Mesenchymal stem cell (in vitro differentiated cells and primary cell): ENCODE data around the gene PRSS38.

Source experiments
- DNase-seq: peaks from one replicate; pipeline ENCODE4 v3.0.0-alpha.2; 2013
- H2AFZ ChIP-seq: one replicate; pipeline ENCODE4 v1.6.1; 2013; ENCODE audit warnings: low read depth, mild to moderate bottlenecking, control low read depth, inconsistent platforms, low read length, moderate library complexity
- H2AK5ac ChIP-seq: 2 replicates; pipeline ENCODE4 v1.6.1; 2013; ENCODE audit warnings: low read length, moderate library complexity, mild to moderate bottlenecking, inconsistent platforms; ENCODE audit not compliant: severe bottlenecking
- H2BK120ac ChIP-seq: one replicate; pipeline ENCODE4 v1.6.1; 2013; ENCODE audit warnings: low read depth, mild to moderate bottlenecking, inconsistent platforms, low read length, moderate library complexity
- H2BK12ac ChIP-seq, 2 experiments: one replicate each; pipeline ENCODE4 v1.6.1; 2013; ENCODE audit warnings: inconsistent platforms in 2 of 2, low read length in 2 of 2, mild to moderate bottlenecking in 2 of 2, moderate library complexity in 2 of 2, control low read depth in 1 of 2
- H2BK15ac ChIP-seq: one replicate; pipeline ENCODE4 v1.6.1; 2013; ENCODE audit warnings: mild to moderate bottlenecking, low read depth, inconsistent platforms; ENCODE audit not compliant: poor library complexity, severe bottlenecking
- H2BK5ac ChIP-seq: 2 replicates; pipeline ENCODE4 v1.6.1; 2013; ENCODE audit warnings: low read depth, mild to moderate bottlenecking, low read length, control low read depth, inconsistent platforms; ENCODE audit not compliant: poor library complexity, severe bottlenecking
- H3K14ac ChIP-seq, 2 experiments: one replicate each; pipeline ENCODE4 v1.6.1; 2013; ENCODE audit warnings: inconsistent platforms in 2 of 2, low read length in 2 of 2, control low read depth in 1 of 2, mild to moderate bottlenecking in 1 of 2, moderate library complexity in 1 of 2
- H3K18ac ChIP-seq, 2 experiments: one replicate each; pipeline ENCODE4 v1.6.1; 2013; ENCODE audit warnings: inconsistent platforms in 2 of 2, low read length in 2 of 2, control low read depth in 1 of 2, low read depth in 1 of 2, mild to moderate bottlenecking in 1 of 2
- H3K23ac ChIP-seq, 2 experiments: one replicate each; pipeline ENCODE4 v1.6.1; 2013; ENCODE audit warnings: inconsistent platforms in 2 of 2, low read length in 2 of 2, mild to moderate bottlenecking in 2 of 2, moderate library complexity in 2 of 2, control low read depth in 1 of 2
- H3K27ac ChIP-seq: 2 replicates; pipeline ENCODE4 v1.5.1; 2013; ENCODE audit warnings: mild to moderate bottlenecking, moderate library complexity, low read length, control low read depth, inconsistent platforms; ENCODE audit not compliant: poor library complexity, severe bottlenecking
- H3K27me3 ChIP-seq, 2 experiments: 2 replicates each; pipeline versions ENCODE4 v1.6.1 to v1.7.0; 2013; ENCODE audit warnings: low read length in 2 of 2, mild to moderate bottlenecking in 2 of 2, moderate library complexity in 2 of 2, control low read depth in 1 of 2, inconsistent platforms in 1 of 2; ENCODE audit not compliant: control insufficient read depth in 1 of 2, insufficient read depth in 1 of 2
- H3K36me3 ChIP-seq, 2 experiments: 2 replicates each; pipeline versions ENCODE4 v1.6.1 to v1.7.0; 2013; ENCODE audit warnings: low read length in 2 of 2, control low read depth in 1 of 2, inconsistent platforms in 1 of 2, low read depth in 1 of 2, mild to moderate bottlenecking in 1 of 2; ENCODE audit not compliant: insufficient read depth in 2 of 2, control insufficient read depth in 1 of 2
- H3K4ac ChIP-seq, 2 experiments: one replicate each; pipeline ENCODE4 v1.6.1; 2013; ENCODE audit warnings: inconsistent platforms in 2 of 2, low read length in 2 of 2, mild to moderate bottlenecking in 2 of 2, moderate library complexity in 2 of 2, control low read depth in 1 of 2, low read depth in 1 of 2
- H3K4me1 ChIP-seq: 2 replicates; pipeline ENCODE4 v1.6.1; 2013; ENCODE audit warnings: low read depth, low read length, control low read depth; ENCODE audit not compliant: control insufficient read depth, insufficient read depth
- H3K4me2 ChIP-seq: 2 replicates; pipeline ENCODE4 v1.6.1; 2013; ENCODE audit warnings: low read length, mild to moderate bottlenecking, inconsistent platforms; ENCODE audit not compliant: poor library complexity, severe bottlenecking
- H3K4me3 ChIP-seq, 2 experiments: 2 replicates each; pipeline versions ENCODE4 v1.5.1 to v1.7.0; 2013; ENCODE audit warnings: low read length in 2 of 2, mild to moderate bottlenecking in 2 of 2, control low read depth in 1 of 2, low read depth in 1 of 2; ENCODE audit not compliant: insufficient read depth in 1 of 2
- H3K79me1 ChIP-seq: replicated peaks from 2 replicates; pipeline ENCODE4 v1.6.1; 2013; ENCODE audit warnings: mild to moderate bottlenecking, control low read depth, low read length, inconsistent platforms; ENCODE audit not compliant: poor library complexity, severe bottlenecking
- H3K9ac ChIP-seq: 2 replicates; pipeline ENCODE4 v1.7.0; 2013; ENCODE audit warnings: mild to moderate bottlenecking, low read length, moderate library complexity
- H3K9me3 ChIP-seq: 2 replicates; pipeline ENCODE4 v1.7.0; 2013; ENCODE audit warnings: mild to moderate bottlenecking, low read length; ENCODE audit not compliant: control insufficient read depth
- H4K8ac ChIP-seq: one replicate; pipeline ENCODE4 v1.6.1; 2013; ENCODE audit warnings: inconsistent platforms, mild to moderate bottlenecking, low read length, moderate library complexity
- H4K91ac ChIP-seq: one replicate; pipeline ENCODE4 v1.6.1; 2013; ENCODE audit warnings: mild to moderate bottlenecking, low read length, inconsistent platforms
- WGBS: methylation state at CpG from one replicate; pipeline ENCODE4 v1.1.7; 2013; ENCODE audit warnings: mixed read lengths; 5-methylcytosine and 5-hydroxymethylcytosine counted together

Gene PRSS38

GRCh38 chr1:227883641-227884301 lies 68.3 kb downstream of the PRSS38 start:
- Histone ChIP-seq H2AK5ac (no peak overlapping the region), H2BK5ac (no peak overlapping the region), H3K23ac (no peak overlapping the region), H3K36me3 (no peaks in the 10 kb centered on the region), H3K27me3 (peaks cover 5 to 8% of the 10 kb centered on the region in 2 experiments), H3K79me1 (no peaks in the 10 kb centered on the region), H2BK120ac (no peak overlapping the region), H2AFZ (no peak overlapping the region), H2BK12ac (no peak overlapping the region), H3K4me2 (no peak overlapping the region), H4K91ac (no peak overlapping the region), H3K9me3 (no peaks in the 10 kb centered on the region), H3K18ac (no peak overlapping the region), H3K27ac (no peak overlapping the region), H2BK15ac (no peak overlapping the region), H3K4ac (no peak overlapping the region), H3K14ac (no peak overlapping the region), H3K9ac (no peak overlapping the region), H4K8ac (no peak overlapping the region), H3K4me1 (peaks cover 29% of the 10 kb centered on the region), H3K4me3 (no peak overlapping the region)
- WGBS: 90% methylated on average over 15 of the region's 15 CpGs
- DNase-seq: no peak

GRCh38 chr1:227884370-227885134 lies 69.1 kb downstream of the PRSS38 start:
- Histone ChIP-seq H2BK120ac (no peak overlapping the region), H3K79me1 (no peaks in the 10 kb centered on the region), H3K4me2 (no peak overlapping the region), H3K4me1 (peaks cover 33% of the 10 kb centered on the region), H3K4me3 (no peak overlapping the region), H4K91ac (no peak overlapping the region), H2AFZ (no peak overlapping the region), H2AK5ac (no peak overlapping the region), H3K14ac (no peak overlapping the region), H3K36me3 (no peaks in the 10 kb centered on the region), H4K8ac (no peak overlapping the region), H3K9me3 (no peaks in the 10 kb centered on the region), H3K4ac (no peak overlapping the region), H3K9ac (no peak overlapping the region), H3K18ac (no peak overlapping the region), H3K27me3 (peaks cover 5 to 16% of the 10 kb centered on the region in 2 experiments), H3K23ac (no peak overlapping the region), H2BK5ac (no peak overlapping the region), H2BK12ac (no peak overlapping the region), H3K27ac (no peak overlapping the region), H2BK15ac (no peak overlapping the region)
- no peak for DNase-seq
- WGBS: 91% methylated on average over 15 of the region's 15 CpGs

DNA sequence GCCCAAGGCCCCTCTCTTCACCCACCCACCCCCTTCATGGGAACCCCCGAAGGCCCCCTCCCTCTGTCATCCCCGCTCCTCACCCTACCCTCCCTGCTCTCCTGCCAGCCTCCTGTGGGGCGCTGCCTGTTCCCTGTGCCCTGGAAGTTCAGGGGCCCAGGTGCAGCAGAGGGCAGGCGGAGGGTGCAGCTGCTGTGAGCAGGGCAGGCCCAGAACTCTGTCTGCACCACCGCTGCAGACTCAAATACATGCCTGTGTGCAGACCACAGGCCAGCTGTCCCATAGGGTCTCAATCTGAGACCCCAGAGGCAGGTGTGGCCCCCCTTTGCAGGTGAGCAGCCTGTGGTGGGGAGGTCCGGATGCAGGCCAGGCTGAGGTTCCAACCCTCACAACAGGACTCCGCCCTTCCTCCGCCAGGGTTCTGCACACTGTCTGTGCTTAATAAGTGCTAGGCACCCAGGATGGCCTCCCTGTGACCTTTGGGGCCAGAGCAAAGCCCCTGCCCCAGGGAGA lies 69.7 kb downstream of the PRSS38 start:
- Histone ChIP-seq H3K4me3 (no peak overlapping the region), H3K4me1 (peaks cover 33% of the 10 kb centered on the region), H2BK120ac (no peak overlapping the region)

More for the DNA sequence above, 69.7 kb downstream of the PRSS38 start:
- Histone ChIP-seq H3K27me3 (peaks cover 3 to 16% of the 10 kb centered on the region in 2 experiments), H2AK5ac (no peak overlapping the region), H2AFZ (no peak overlapping the region), H3K14ac (no peak overlapping the region), H2BK5ac (no peak overlapping the region), H3K9me3 (no peaks in the 10 kb centered on the region), H3K27ac (no peak overlapping the region), H3K4ac (no peak overlapping the region), H3K4me2 (no peak overlapping the region), H3K36me3 (no peaks in the 10 kb centered on the region), H4K8ac (no peak overlapping the region), H4K91ac (no peak overlapping the region), H3K9ac (peak overlapping the region; percentile 54), H3K79me1 (no peaks in the 10 kb centered on the region), H2BK12ac (no peak overlapping the region), H3K18ac (no peak overlapping the region), H2BK15ac (no peak overlapping the region), H3K23ac (no peak overlapping the region)
- DNase-seq: no peak
- WGBS: 85% methylated on average over 8 of the region's 8 CpGs
